Thymus (tissue), 11 donors: ENCODE data around the gene LARP4B. TPM values are rescaled to one million over a fixed set of nuclear protein-coding genes. Genes with fewer than 3 reads are reported as not detected.
"Not testable (repeated sequence)": the region's sequence is repeated elsewhere in the genome, so short reads cannot be mapped to it uniquely, and the experiment has no call there.

Source experiments
- DNase-seq, 9 donors: peaks; one replicate each; pipeline ENCODE4 v3.0.0-alpha.2; 2013; ENCODE audit warnings: low spot score in 9 of 9, low read depth in 6 of 9, missing footprints in 1 of 9
- H3K27ac ChIP-seq, 2 donors: one replicate each; pipeline ENCODE4 v1.5.1; 2013; ENCODE audit warnings: control low read depth in 1 of 2, low read depth in 1 of 2, low read length in 1 of 2, mild to moderate bottlenecking in 1 of 2, moderate library complexity in 1 of 2
- H3K27me3 ChIP-seq, 2 donors: one replicate each; pipeline ENCODE4 v1.5.1; 2013; ENCODE audit warnings: low read length in 1 of 2; ENCODE audit not compliant: control insufficient read depth in 2 of 2, insufficient read depth in 1 of 2
- H3K36me3 ChIP-seq, 2 donors: one replicate each; pipeline ENCODE4 v1.5.1; 2013; ENCODE audit warnings: low read length in 1 of 2, mild to moderate bottlenecking in 1 of 2, moderate library complexity in 1 of 2; ENCODE audit not compliant: control insufficient read depth in 2 of 2, insufficient read depth in 2 of 2
- H3K4me1 ChIP-seq, 2 donors: one replicate each; pipeline ENCODE4 v1.5.1; 2013; ENCODE audit warnings: low read length in 2 of 2; ENCODE audit not compliant: control insufficient read depth in 2 of 2, insufficient read depth in 2 of 2
- H3K4me3 ChIP-seq, 2 donors: one replicate each; pipeline ENCODE4 v1.5.1; 2013; ENCODE audit warnings: low read length in 2 of 2, control low read depth in 1 of 2, mild to moderate bottlenecking in 1 of 2
- H3K9me3 ChIP-seq, 2 donors: one replicate each; pipeline ENCODE4 v1.5.1; 2013; ENCODE audit warnings: low read length in 1 of 2, mild to moderate bottlenecking in 1 of 2; ENCODE audit not compliant: control insufficient read depth in 2 of 2, insufficient read depth in 1 of 2
- WGBS: extraction: QIAGEN DNeasy Blood & Tissue Kit; methylation state at CpG from one replicate; pipeline ENCODE4 v1.1.7; 2013; 5-methylcytosine and 5-hydroxymethylcytosine counted together
- polyA plus RNA-seq: library from polyadenylated mRNA; stranded (reverse); fragments of 200-250 nt; gene quantifications from one replicate; pipeline ENCODE4 v1.2.3, GENCODE V29; 2013
- total RNA-seq: library from RNA; stranded (reverse); fragments of 120-200 nt; gene quantifications from one replicate; pipeline ENCODE4 v1.2.4, GENCODE V29; 2013
- donor health status: healthy.

LARP4B gene
- total and polyA plus RNA-seq, 2 donors = 19.3 to 22.0 TPM

- 94% methylated on average over 27 of the region's 27 CpGs for WGBS
- DNase-seq = no peak
- Histone ChIP-seq H3K36me3 (no peaks in the 10 kb centered on the region), H3K4me1 (no peaks in the 10 kb centered on the region), H3K27ac (no peak overlapping the region), H3K4me3 (no peak overlapping the region), H3K9me3 (peaks cover 0 to 2% of the 10 kb centered on the region in 2 donors), H3K27me3 (no peaks in the 10 kb centered on the region)
Measured at GRCh38 chr10:773562-774161, 157.8 kb downstream of the LARP4B start.

GRCh38 chr10:772227-772637, 159.3 kb downstream of the LARP4B start:
- no peak overlapping the region for H3K27ac ChIP-seq
- peaks cover under 1 to 2% of the 10 kb centered on the region in 2 donors for H3K9me3 ChIP-seq
- H3K4me3 ChIP-seq = no peak overlapping the region
- no peak for DNase-seq
- no peaks in the 10 kb centered on the region for H3K36me3 ChIP-seq
- no peaks in the 10 kb centered on the region for H3K4me1 ChIP-seq
- WGBS = 71% methylated on average over 14 of the region's 14 CpGs
- H3K27me3 ChIP-seq = no peaks in the 10 kb centered on the region

GRCh38 chr10:771647-772046, 159.9 kb downstream of the LARP4B start:
- Histone ChIP-seq H3K9me3 (peaks cover 1 to 2% of the 10 kb centered on the region in 2 donors), H3K27ac (no peak overlapping the region), H3K36me3 (no peaks in the 10 kb centered on the region), H3K27me3 (no peaks in the 10 kb centered on the region), H3K4me3 (no peak overlapping the region), H3K4me1 (no peaks in the 10 kb centered on the region)
- 93% methylated on average over 10 of the region's 10 CpGs for WGBS
- DNase-seq = no peak

- WGBS = 95% methylated on average over 15 of the region's 15 CpGs
- DNase-seq = no peak
- Histone ChIP-seq H3K27ac (no peak overlapping the region), H3K4me3 (no peak overlapping the region), H3K36me3 (no peaks in the 10 kb centered on the region), H3K27me3 (no peaks in the 10 kb centered on the region), H3K4me1 (no peaks in the 10 kb centered on the region), H3K9me3 (peaks cover 1 to 2% of the 10 kb centered on the region in 2 donors)
Measured at GRCh38 chr10:770975-771374, 160.5 kb downstream of the LARP4B start.

DNA sequence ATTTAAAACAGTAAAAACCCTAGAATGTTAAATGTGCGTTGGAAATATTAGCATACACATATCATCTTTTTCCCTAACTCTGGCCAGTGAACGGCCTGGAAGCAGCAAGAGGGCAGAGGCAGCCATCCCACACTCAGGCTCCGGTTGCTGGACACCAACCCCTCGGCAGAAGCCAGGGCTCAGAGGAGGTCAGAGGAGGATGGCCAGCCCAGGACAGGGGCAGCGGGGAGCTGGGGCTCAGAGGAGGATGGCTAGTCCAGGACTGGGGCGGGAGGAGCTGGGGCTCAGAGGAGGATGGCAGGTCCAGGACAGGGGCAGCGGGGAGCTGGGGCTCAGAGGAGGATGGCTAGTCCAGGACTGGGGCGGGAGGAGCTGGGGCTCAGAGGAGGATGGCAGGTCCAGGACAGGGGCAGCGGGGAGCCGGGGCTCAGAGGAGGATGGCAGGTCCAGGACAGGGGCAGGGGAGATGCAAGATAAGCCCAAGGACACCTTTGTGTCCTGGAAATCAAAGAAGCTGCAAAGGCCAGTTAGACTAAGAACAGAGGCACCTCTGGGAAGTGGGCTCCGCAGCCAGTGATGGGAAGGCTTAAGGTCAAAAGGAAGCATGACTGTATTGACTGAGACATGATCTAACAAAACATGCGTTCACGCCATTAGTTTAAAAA, 161.3 kb downstream of the LARP4B start:
- H3K4me1 ChIP-seq, H3K4me3 ChIP-seq, DNase-seq, H3K27me3 ChIP-seq, H3K27ac ChIP-seq, H3K9me3 ChIP-seq, H3K36me3 ChIP-seq: not testable (repeated sequence)
- WGBS = 97% methylated on average over 13 of the region's 13 CpGs

DNA sequence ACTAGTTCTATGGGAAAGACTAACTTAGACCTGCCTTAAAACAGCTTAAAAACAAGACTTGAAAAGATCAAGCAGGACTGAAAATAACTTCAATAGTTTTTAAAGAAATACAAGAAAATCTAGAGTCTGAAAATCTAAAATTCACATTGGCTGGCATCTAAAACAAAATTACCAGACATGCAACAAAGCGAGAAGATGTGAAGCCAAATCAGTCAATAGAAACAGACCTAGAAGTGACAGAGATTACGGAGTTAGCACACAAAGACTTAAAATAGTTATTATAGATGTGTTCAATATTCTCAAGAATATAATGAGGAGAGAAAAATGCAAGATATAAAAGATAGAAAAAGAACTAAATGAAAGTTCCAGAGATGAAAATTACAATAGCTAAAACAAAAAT, 163.7 kb downstream of the LARP4B start:
- H3K36me3 ChIP-seq = no peaks in the 10 kb centered on the region
- H3K27me3 ChIP-seq = no peaks in the 10 kb centered on the region
- 95% methylated on average over 2 of the region's 2 CpGs for WGBS
- no peak overlapping the region for H3K27ac ChIP-seq
- peaks cover 1 to 2% of the 10 kb centered on the region in 2 donors for H3K9me3 ChIP-seq
- DNase-seq = no peak
- no peaks in the 10 kb centered on the region for H3K4me1 ChIP-seq
- no peak overlapping the region for H3K4me3 ChIP-seq

GRCh38 chr10:767211-767610, 164.3 kb downstream of the LARP4B start:
- Histone ChIP-seq H3K27me3 (no peaks in the 10 kb centered on the region), H3K27ac (no peak overlapping the region), H3K36me3 (no peaks in the 10 kb centered on the region), H3K4me3 (no peak overlapping the region), H3K9me3 (peaks cover 1 to 2% of the 10 kb centered on the region in 2 donors), H3K4me1 (no peaks in the 10 kb centered on the region)
- WGBS = 98% methylated on average over 1 of the region's 1 CpG
- DNase-seq = no peak

DNA sequence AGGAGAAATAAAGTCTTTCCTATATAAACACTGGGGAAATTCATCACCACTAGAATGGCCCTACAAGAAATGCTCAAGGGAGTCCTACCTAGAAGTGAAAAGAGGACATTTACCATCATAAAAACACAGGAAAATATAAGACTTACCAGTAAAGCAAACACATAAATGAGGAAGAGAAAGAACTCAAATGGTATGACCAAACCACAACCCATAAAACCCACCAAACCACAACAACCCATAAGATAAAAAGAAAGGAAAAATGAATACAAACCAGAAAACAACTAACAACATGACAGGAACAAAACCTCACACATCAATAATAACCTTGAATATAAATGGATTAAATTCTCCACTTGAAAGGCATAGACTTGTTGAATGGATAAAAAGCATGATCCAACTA, 170.1 kb downstream of the LARP4B start:
- Histone ChIP-seq H3K4me3 (no peak overlapping the region), H3K27me3 (no peaks in the 10 kb centered on the region), H3K36me3 (no peaks in the 10 kb centered on the region), H3K27ac (no peak overlapping the region), H3K4me1 (no peaks in the 10 kb centered on the region), H3K9me3 (peaks cover 4 to 7% of the 10 kb centered on the region in 2 donors)
- no peak for DNase-seq

GRCh38 chr10:760622-761021, 170.9 kb downstream of the LARP4B start:
- no peak overlapping the region for H3K4me3 ChIP-seq
- H3K9me3 ChIP-seq = peaks cover 4 to 7% of the 10 kb centered on the region in 2 donors
- H3K27me3 ChIP-seq = no peaks in the 10 kb centered on the region
- no peaks in the 10 kb centered on the region for H3K36me3 ChIP-seq
- H3K4me1 ChIP-seq = no peaks in the 10 kb centered on the region
- no peak overlapping the region for H3K27ac ChIP-seq
- DNase-seq = no peak
- 92% methylated on average over 2 of the region's 2 CpGs for WGBS
